Measurements from ENCODE around the gene ZNF205. TPM values are rescaled to one million over a fixed set of nuclear protein-coding genes. Genes with fewer than 3 reads are reported as not detected.

ZNF205 gene
- total and polyA plus RNA-seq, 9 of the 15 experiments (the other 6 are each of a cell fraction or from before 2014, with no cell fraction given) = 2.4 to 11.8 (median 5.1) TPM; not detected in 2

DNA sequence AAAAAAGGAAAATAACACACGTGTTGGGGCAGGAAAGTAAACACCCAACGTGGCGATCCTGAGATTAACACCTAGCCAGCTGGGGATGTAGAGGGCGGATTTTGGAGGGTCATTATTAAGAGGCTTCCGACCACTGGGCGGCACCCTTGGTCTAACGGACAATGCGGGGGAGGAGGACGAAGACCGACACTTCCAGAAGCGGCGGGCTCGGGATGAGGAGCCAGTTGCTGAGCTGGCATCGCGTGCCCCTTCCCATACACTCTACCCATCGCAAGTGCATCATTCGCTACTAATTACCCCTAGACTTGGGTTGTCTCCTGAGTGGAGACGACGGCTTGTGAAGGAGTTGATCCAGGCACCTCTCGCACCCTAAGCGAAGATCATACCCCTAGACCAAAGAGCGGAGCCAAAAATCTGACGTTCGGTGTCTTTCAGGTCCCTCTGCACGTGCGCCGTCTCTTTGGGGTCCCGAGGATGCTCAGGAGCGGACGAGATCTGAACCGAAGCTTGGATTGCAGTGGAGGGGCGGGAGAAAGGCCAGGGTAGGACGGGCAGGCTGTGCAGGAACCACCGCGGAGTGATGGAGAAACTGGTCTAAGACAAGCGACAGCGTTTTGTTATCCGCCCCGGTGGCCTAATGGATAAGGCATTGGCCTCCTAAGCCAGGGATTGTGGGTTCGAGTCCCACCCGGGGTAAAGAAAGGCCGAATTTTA, 40.0 kb downstream of the ZNF205 start (continued):
- TF ChIP-seq ARID1B (IDR thresholded peaks at IDR 0.05) = 0 out of 2 replicates have a peak, but pooled peaks have one; percentile 45
- no peak for TF ChIP-seq BRCA1 (IDR thresholded peaks at IDR 0.05)
- TF ChIP-seq BRCA1 (CRISPR knock-in tag; IDR thresholded peaks at IDR 0.05) = peak; percentile 19; the same call in 1 of the 2 replicates
- no peak for TF ChIP-seq SAP30 (IDR thresholded peaks at IDR 0.05; ENCODE audit: borderline replicate concordance, insufficient read depth, low read depth, low read length, poor library complexity, severe bottlenecking)
- TF ChIP-seq ZNF239 (CRISPR knock-in tag; IDR thresholded peaks at IDR 0.05) = no peak
- 0 out of 2 replicates have a peak, but pooled peaks have one; percentile 57 for TF ChIP-seq ZEB2 (IDR thresholded peaks at IDR 0.05)
- TF ChIP-seq SIN3A (IDR thresholded peaks at IDR 0.05; ENCODE audit: borderline replicate concordance in 2 of 2, control insufficient read depth in 1 of 2, low read depth in 2 of 2, low read length in 2 of 2) = peak in 1 of 2 experiments; percentile 73; a peak in 2 of 4 replicates
- TF ChIP-seq ZNF407 (IDR thresholded peaks at IDR 0.05; ENCODE audit: low read depth) = peak; percentile 78
- TF ChIP-seq, protein P1, sequence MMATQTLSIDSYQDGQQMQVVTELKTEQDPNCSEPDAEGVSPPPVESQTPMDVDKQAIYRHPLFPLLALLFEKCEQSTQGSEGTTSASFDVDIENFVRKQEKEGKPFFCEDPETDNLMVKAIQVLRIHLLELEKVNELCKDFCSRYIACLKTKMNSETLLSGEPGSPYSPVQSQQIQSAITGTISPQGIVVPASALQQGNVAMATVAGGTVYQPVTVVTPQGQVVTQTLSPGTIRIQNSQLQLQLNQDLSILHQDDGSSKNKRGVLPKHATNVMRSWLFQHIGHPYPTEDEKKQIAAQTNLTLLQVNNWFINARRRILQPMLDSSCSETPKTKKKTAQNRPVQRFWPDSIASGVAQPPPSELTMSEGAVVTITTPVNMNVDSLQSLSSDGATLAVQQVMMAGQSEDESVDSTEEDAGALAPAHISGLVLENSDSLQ (IDR thresholded peaks at IDR 0.05) = no peak; the same call in 1 of the 2 replicates
- no peak; the same call in 1 of the 2 replicates for TF ChIP-seq CREB1 (IDR thresholded peaks at IDR 0.05)
- TF ChIP-seq CREB1 (CRISPR knock-in tag; IDR thresholded peaks at IDR 0.05) = 0 out of 2 replicates have a peak, but pooled peaks have one; percentile 39
- no peak for TF ChIP-seq HNRNPH1 (optimal IDR thresholded peaks at IDR 0.05; ENCODE audit: low read depth, low read length)
- TF ChIP-seq, protein P2, sequence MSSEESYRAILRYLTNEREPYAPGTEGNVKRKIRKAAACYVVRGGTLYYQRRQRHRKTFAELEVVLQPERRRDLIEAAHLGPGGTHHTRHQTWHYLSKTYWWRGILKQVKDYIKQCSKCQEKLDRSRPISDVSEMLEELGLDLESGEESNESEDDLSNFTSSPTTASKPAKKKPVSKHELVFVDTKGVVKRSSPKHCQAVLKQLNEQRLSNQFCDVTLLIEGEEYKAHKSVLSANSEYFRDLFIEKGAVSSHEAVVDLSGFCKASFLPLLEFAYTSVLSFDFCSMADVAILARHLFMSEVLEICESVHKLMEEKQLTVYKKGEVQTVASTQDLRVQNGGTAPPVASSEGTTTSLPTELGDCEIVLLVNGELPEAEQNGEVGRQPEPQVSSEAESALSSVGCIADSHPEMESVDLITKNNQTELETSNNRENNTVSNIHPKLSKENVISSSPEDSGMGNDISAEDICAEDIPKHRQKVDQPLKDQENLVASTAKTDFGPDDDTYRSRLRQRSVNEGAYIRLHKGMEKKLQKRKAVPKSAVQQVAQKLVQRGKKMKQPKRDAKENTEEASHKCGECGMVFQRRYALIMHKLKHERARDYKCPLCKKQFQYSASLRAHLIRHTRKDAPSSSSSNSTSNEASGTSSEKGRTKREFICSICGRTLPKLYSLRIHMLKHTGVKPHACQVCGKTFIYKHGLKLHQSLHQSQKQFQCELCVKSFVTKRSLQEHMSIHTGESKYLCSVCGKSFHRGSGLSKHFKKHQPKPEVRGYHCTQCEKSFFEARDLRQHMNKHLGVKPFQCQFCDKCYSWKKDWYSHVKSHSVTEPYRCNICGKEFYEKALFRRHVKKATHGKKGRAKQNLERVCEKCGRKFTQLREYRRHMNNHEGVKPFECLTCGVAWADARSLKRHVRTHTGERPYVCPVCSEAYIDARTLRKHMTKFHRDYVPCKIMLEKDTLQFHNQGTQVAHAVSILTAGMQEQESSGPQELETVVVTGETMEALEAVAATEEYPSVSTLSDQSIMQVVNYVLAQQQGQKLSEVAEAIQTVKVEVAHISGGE (CRISPR knock-in tag; IDR thresholded peaks at IDR 0.05) = peak in 1 of 3 experiments; percentile 70; a peak in 1 of 6 replicates
- TF ChIP-seq DPF2 (IDR thresholded peaks at IDR 0.05) = peak; percentile 56
